Panc1 (cell line): Measurements from ENCODE around the gene HSPBAP1. TPM values are rescaled to one million over a fixed set of nuclear protein-coding genes. Genes with fewer than 3 reads are reported as not detected.

Experiments
- ATAC-seq: fragments of 200-7000 bp; cut with Tn5 transposase; 2 replicates; pipeline ENCODE4 v1.9.1; 2020; ENCODE audit warnings: mild to moderate bottlenecking, moderate library complexity
- BruUV-seq: library from RNA; stranded (reverse); fragments of 400-500 nt; replicated peaks from 2 replicates; lab custom pipeline; 2021; lab: Mats Ljungman, UMichigan
- CTCF ChIA-PET: fragments of 300-600 bp; sonication (Branson Sonifier 250); formaldehyde crosslinking; loops from one replicate; lab custom pipeline; 2022; ENCODE audit warnings: antibody characterized with exemption; lab: Charles Lee
- POLR2A ChIA-PET: fragments of 300-600 bp; sonication (Branson Sonifier 250); formaldehyde crosslinking; loops from one replicate; lab custom pipeline; 2022; ENCODE audit warnings: antibody characterized with exemption; lab: Charles Lee
- DNase-seq: peaks from one replicate; pipeline ENCODE4 v3.0.0-alpha.2; 2010; ENCODE audit warnings: low read depth, low spot score
- H3K27ac ChIP-seq: 2 replicates; pipeline ENCODE4 v1.5.1; 2011; ENCODE audit warnings: mild to moderate bottlenecking, low read length, inconsistent platforms
- H3K27me3 ChIP-seq: fragments of 200-500 bp; sonication (Bioruptor generic); 2 replicates; pipeline ENCODE4 v1.6.0; 2014; ENCODE audit warnings: low read length, inconsistent platforms; ENCODE audit not compliant: control insufficient read depth, insufficient read depth
- H3K36me3 ChIP-seq: fragments of 200-500 bp; sonication (Bioruptor generic); 2 replicates; pipeline ENCODE4 v1.5.1; 2014; ENCODE audit warnings: inconsistent platforms, mild to moderate bottlenecking, low read length, moderate library complexity; ENCODE audit not compliant: control insufficient read depth, insufficient read depth
- H3K4me1 ChIP-seq: 2 replicates; pipeline ENCODE4 v1.5.1; 2011; ENCODE audit warnings: inconsistent platforms, mild to moderate bottlenecking, low read length, moderate library complexity; ENCODE audit not compliant: control insufficient read depth, insufficient read depth
- H3K4me3 ChIP-seq, 2 experiments: 2 replicates each; pipeline ENCODE4 v1.5.1; 2011 to 2012; ENCODE audit warnings: low read depth in 2 of 2, low read length in 2 of 2, mild to moderate bottlenecking in 2 of 2, inconsistent platforms in 1 of 2, moderate library complexity in 1 of 2
- H3K9me3 ChIP-seq: fragments of 200-500 bp; sonication (Bioruptor generic); 2 replicates; pipeline ENCODE4 v1.5.1; 2014; ENCODE audit warnings: low read depth, mild to moderate bottlenecking, inconsistent platforms, low read length, moderate library complexity; ENCODE audit not compliant: control insufficient read depth, insufficient read depth
- CTCF ChIP-seq: fragments of 450-650 bp; IDR thresholded peaks from 2 replicates; pipeline ENCODE4 v1.5.1; 2017; ENCODE audit warnings: mild to moderate bottlenecking
- POLR2AphosphoS5 ChIP-seq: IDR thresholded peaks from 2 replicates; pipeline ENCODE4 v1.6.1; 2012; ENCODE audit warnings: mild to moderate bottlenecking, low read depth, low read length, moderate library complexity
- REST ChIP-seq, 2 experiments: IDR thresholded peaks; 2 replicates each; pipeline ENCODE4 v1.6.1; 2011 to 2012; ENCODE audit warnings: low read depth in 2 of 2, control low read depth in 1 of 2, low read length in 1 of 2, mild to moderate bottlenecking in 1 of 2, moderate library complexity in 1 of 2; ENCODE audit not compliant: insufficient read depth in 1 of 2
- SIN3A ChIP-seq: IDR thresholded peaks from 2 replicates; pipeline ENCODE4 v1.6.1; 2012; ENCODE audit warnings: low read depth, mild to moderate bottlenecking, low read length, moderate library complexity, borderline replicate concordance; ENCODE audit not compliant: insufficient read depth
- TCF7L2 ChIP-seq: IDR thresholded peaks from 2 replicates; pipeline ENCODE4 v1.6.1; 2011; ENCODE audit warnings: mild to moderate bottlenecking, low read depth, low read length, inconsistent platforms
- in situ Hi-C: cut with HindIII; loops from 2 replicates; pipeline ENCODE4 v1.10.0; 2016; ENCODE audit warnings: low sequenced_read_pairs, low pct_unique_long_range_greater_than_20kb
- intact Hi-C: fragments of 100-400 bp; cut with micrococcal nuclease; formaldehyde crosslinking; loops from one replicate; pipeline ENCODE4 v1.10.0; 2022; ENCODE audit not compliant: unreplicated experiment
- total RNA-seq: library from RNA; stranded (reverse); gene quantifications from one replicate; pipeline ENCODE4 v1.2.1, GENCODE V29; 2021; ENCODE audit not compliant: unreplicated experiment

The HSPBAP1 gene
- total RNA-seq, 1 experiment from 2014 or later, result 10.8 TPM

- no peak overlapping the region for H3K27ac ChIP-seq
- H3K4me1 ChIP-seq, result no peaks in the 10 kb centered on the region
- no peak for DNase-seq
- in situ Hi-C loops (no loop called here), intact Hi-C loops (no loop called here)
- no peaks in the 10 kb centered on the region for H3K9me3 ChIP-seq
- BruUV-seq, result no TSS peak
- no peak for ATAC-seq
- H3K36me3 ChIP-seq, result no peaks in the 10 kb centered on the region
- ChIA-PET POLR2A (no interaction called here), CTCF (no interaction called here)
- no peak overlapping the region for H3K4me3 ChIP-seq
- no peaks in the 10 kb centered on the region for H3K27me3 ChIP-seq
- TF ChIP-seq POLR2AphosphoS5 (no peak), TCF7L2 (no peak), REST (IDR thresholded peaks at IDR 0.05; ENCODE audit: insufficient read depth in 1 of 2, low read depth in 2 of 2, low read length in 1 of 2) (no peak), CTCF (no peak), SIN3A (no peak)
Observed at GRCh38 chr3:122816587-122816986, 23.0 kb upstream of the HSPBAP1 start.

- no peaks in the 10 kb centered on the region for H3K4me1 ChIP-seq
- H3K27me3 ChIP-seq, result no peaks in the 10 kb centered on the region
- DNase-seq (no peak), ATAC-seq (no peak)
- ChIA-PET POLR2A (no interaction called here), CTCF (no interaction called here)
- no peaks in the 10 kb centered on the region for H3K9me3 ChIP-seq
- H3K27ac ChIP-seq, result no peak overlapping the region
- intact Hi-C loops (no loop called here), in situ Hi-C loops (no loop called here)
- BruUV-seq, result no TSS peak
- no peak for TF ChIP-seq POLR2AphosphoS5
- TF ChIP-seq CTCF, result no peak
- TF ChIP-seq REST (IDR thresholded peaks at IDR 0.05; ENCODE audit: insufficient read depth in 1 of 2, low read depth in 2 of 2, low read length in 1 of 2), result no peak
- no peak for TF ChIP-seq TCF7L2
- TF ChIP-seq SIN3A, result no peak
- no peak overlapping the region for H3K4me3 ChIP-seq
- H3K36me3 ChIP-seq, result no peaks in the 10 kb centered on the region
Observed at GRCh38 chr3:122810734-122811133, 17.1 kb upstream of the HSPBAP1 start.
